WTC11 (cell line): ENCODE data around the gene NKX6-2.

Experiments
- AR ChIP-seq: fragments of 250-450 bp; sonication (Bioruptor Pico); IDR thresholded peaks from 2 replicates; pipeline ENCODE4 v1.9.0; 2021; ENCODE audit warnings: mild to moderate bottlenecking
- CTCF ChIP-seq: fragments of 200-600 bp; IDR thresholded peaks from 2 replicates; pipeline ENCODE4 v1.8.0; 2022; ENCODE audit warnings: antibody characterized with exemption
- FOXP4 ChIP-seq: sonication (generic); formaldehyde crosslinking; IDR thresholded peaks from 2 replicates; pipeline ENCODE4 v1.8.0; 2022; ENCODE audit warnings: mild to moderate bottlenecking, missing genetic modification reagents
- JUN ChIP-seq: sonication (generic); formaldehyde crosslinking; IDR thresholded peaks from 2 replicates; pipeline ENCODE4 v1.8.0; 2023; ENCODE audit warnings: mild to moderate bottlenecking, missing genetic modification reagents
- NFE2L1 ChIP-seq: sonication (generic); formaldehyde crosslinking; IDR thresholded peaks from 2 replicates; pipeline ENCODE4 v1.8.1; 2023; ENCODE audit warnings: missing genetic modification reagents
- NFYB ChIP-seq: sonication (generic); formaldehyde crosslinking; conservative IDR thresholded peaks from 2 replicates; pipeline ENCODE4 v1.8.0; 2022; ENCODE audit warnings: low read depth, missing genetic modification reagents
- NR1H2 ChIP-seq: sonication (generic); formaldehyde crosslinking; IDR thresholded peaks from 2 replicates; pipeline ENCODE4 v1.9.0; 2021; ENCODE audit warnings: mild to moderate bottlenecking, moderate library complexity, missing genetic modification reagents
- PRDM15 ChIP-seq: sonication (generic); formaldehyde crosslinking; IDR thresholded peaks from 2 replicates; pipeline ENCODE4 v1.8.0; 2022; ENCODE audit warnings: missing genetic modification reagents
- TEAD1 ChIP-seq: sonication (generic); formaldehyde crosslinking; IDR thresholded peaks from 2 replicates; pipeline ENCODE4 v1.8.0; 2022; ENCODE audit warnings: mild to moderate bottlenecking, missing genetic modification reagents
- USF1 ChIP-seq: sonication (generic); formaldehyde crosslinking; IDR thresholded peaks from 2 replicates; pipeline ENCODE4 v1.8.0; 2022; ENCODE audit warnings: mild to moderate bottlenecking, missing genetic modification reagents
- ZBTB43 ChIP-seq: sonication (generic); formaldehyde crosslinking; IDR thresholded peaks from 2 replicates; pipeline ENCODE4 v1.8.1; 2023; ENCODE audit warnings: mild to moderate bottlenecking, missing genetic modification reagents
- ZNF121 ChIP-seq: sonication (generic); formaldehyde crosslinking; IDR thresholded peaks from 2 replicates; pipeline ENCODE4 v1.8.0; 2023; ENCODE audit warnings: missing genetic modification reagents
- ZNF232 ChIP-seq: sonication (generic); formaldehyde crosslinking; IDR thresholded peaks from 2 replicates; pipeline ENCODE4 v1.8.0; 2022; ENCODE audit warnings: mild to moderate bottlenecking, missing genetic modification reagents

- TF ChIP-seq CTCF (no peak), ZNF121 (CRISPR knock-in tag) (no peak), ZNF232 (no peak), NFE2L1 (CRISPR knock-in tag) (no peak), USF1 (CRISPR knock-in tag) (no peak), NR1H2 (CRISPR knock-in tag) (no peak), NFYB (no peak), AR (CRISPR knock-in tag) (no peak), PRDM15 (CRISPR knock-in tag) (no peak), TEAD1 (no peak), ZBTB43 (CRISPR knock-in tag) (no peak), FOXP4 (CRISPR knock-in tag) (no peak), JUN (CRISPR knock-in tag) (no peak)
Observed at GRCh38 chr10:132752378-132752777, 33.6 kb downstream of the NKX6-2 start.
